Measurements from ENCODE around the gene GABBR1. TPM values are rescaled to one million over a fixed set of nuclear protein-coding genes. Genes with fewer than 3 reads are reported as not detected.

The GABBR1 gene
- total RNA-seq, 2 experiments from 2014 or later = 78.4 to 79.9 TPM

DNA sequence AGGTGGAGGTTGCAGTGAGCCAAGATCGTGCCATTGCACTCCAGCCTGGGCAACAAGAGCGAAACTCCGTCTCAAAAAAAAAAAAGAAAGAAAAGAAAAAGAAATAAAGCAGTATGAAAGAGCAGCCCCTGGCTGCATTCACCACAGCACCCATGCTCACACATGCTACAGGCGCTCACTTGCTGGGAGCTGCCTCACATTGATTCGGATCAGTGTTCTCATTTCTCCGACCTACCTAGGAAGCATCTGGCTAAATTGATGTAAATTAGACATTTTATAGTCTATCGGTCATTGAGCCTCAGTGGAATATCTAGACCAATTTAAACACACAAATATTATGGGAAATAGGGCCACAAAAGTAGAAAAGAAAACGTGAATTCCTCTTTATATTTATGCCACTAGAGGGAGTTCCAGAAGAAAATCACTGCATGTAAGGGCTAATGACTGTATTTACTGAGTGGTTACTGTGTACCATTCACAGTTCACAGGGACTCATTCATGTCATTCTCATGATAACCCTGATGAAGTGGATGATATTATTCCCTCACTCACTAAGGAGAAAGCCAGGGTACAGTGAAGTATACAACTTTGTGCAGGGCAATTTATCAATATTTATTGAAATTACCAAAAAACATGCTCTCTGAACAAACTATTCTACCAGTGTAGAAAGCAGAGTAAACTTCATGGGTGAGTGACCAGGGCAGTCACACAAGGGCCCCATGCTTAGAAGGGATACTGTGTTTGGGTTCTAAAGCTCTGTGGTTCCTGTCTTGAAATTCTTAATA, 18.6 kb upstream of the GABBR1 start:
- Mint-ChIP-seq H3K36me3 (ENCODE audit: low read depth) (no peaks in the 10 kb centered on the region), H3K9me3 (no peaks in the 10 kb centered on the region), H3K4me3 (peak overlapping the region; percentile 44), H3K27me3 (peaks cover 11% of the 10 kb centered on the region), H3K27ac (peak overlapping the region; percentile 12), H3K4me1 (ENCODE audit: low read depth) (peaks cover 16% of the 10 kb centered on the region)
- H3K27me3 ChIP-seq (ENCODE audit: control insufficient read depth in 1 of 2, insufficient read depth in 2 of 2, low read length in 2 of 2) = peaks cover 0 to 6% of the 10 kb centered on the region in 2 experiments
- intact Hi-C loops (cut with DNase I, micrococcal nuclease) = loop anchor here (5.0 kb wide), 3 partner anchors 34 to 101 kb away; partner anchors contain the start of gene HLA-F (in 2 of the 2)
- TF ChIP-seq, protein P1, sequence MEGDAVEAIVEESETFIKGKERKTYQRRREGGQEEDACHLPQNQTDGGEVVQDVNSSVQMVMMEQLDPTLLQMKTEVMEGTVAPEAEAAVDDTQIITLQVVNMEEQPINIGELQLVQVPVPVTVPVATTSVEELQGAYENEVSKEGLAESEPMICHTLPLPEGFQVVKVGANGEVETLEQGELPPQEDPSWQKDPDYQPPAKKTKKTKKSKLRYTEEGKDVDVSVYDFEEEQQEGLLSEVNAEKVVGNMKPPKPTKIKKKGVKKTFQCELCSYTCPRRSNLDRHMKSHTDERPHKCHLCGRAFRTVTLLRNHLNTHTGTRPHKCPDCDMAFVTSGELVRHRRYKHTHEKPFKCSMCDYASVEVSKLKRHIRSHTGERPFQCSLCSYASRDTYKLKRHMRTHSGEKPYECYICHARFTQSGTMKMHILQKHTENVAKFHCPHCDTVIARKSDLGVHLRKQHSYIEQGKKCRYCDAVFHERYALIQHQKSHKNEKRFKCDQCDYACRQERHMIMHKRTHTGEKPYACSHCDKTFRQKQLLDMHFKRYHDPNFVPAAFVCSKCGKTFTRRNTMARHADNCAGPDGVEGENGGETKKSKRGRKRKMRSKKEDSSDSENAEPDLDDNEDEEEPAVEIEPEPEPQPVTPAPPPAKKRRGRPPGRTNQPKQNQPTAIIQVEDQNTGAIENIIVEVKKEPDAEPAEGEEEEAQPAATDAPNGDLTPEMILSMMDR (IDR thresholded peaks at IDR 0.05) = peak; percentile 79
- H3K9me3 ChIP-seq (ENCODE audit: control insufficient read depth in 1 of 2, insufficient read depth in 1 of 2, low read length in 2 of 2) = no peaks in the 10 kb centered on the region
- H3K27ac ChIP-seq (ENCODE audit: low read depth in 1 of 2, low read length in 2 of 2) = no peak overlapping the region
- H3K36me3 ChIP-seq (ENCODE audit: insufficient read depth, low read length) = no peaks in the 10 kb centered on the region
- ChIA-PET POLR2A (interaction anchor here (0.5 to 2.4 kb wide), 3 partner anchors 10 to 19 kb away, joined by 3 to 33 read pairs (median 11); partner anchors contain the start of gene GABBR1), CTCF (interaction anchor here (0.7 to 2.8 kb wide), 4 partner anchors 12 to 480 kb away, joined by 3 to 45 read pairs (median 13); no protein-coding TSS in a partner anchor)
- peaks cover 16% of the 10 kb centered on the region for H3K4me1 ChIP-seq (ENCODE audit: insufficient read depth, low read length)
- DNase-seq = peak in 3 of 14 experiments; percentile 56 to 65 (median 63)
- no peak for ATAC-seq (ENCODE audit: poor library complexity)
- no peak overlapping the region for H3K4me3 ChIP-seq (ENCODE audit: low read length)

- Mint-ChIP-seq H3K36me3 (ENCODE audit: low read depth) (no peaks in the 10 kb centered on the region), H3K9me3 (no peaks in the 10 kb centered on the region), H3K27me3 (no peaks in the 10 kb centered on the region), H3K27ac (peak overlapping the region; percentile 99), H3K4me1 (ENCODE audit: low read depth) (peaks cover 16% of the 10 kb centered on the region), H3K4me3 (peak overlapping the region; percentile 92)
- Histone ChIP-seq H3K27ac (ENCODE audit: low read depth in 1 of 2, low read length in 2 of 2) (peak overlapping the region; percentile 85 to 94), H3K27me3 (ENCODE audit: control insufficient read depth in 1 of 2, insufficient read depth in 2 of 2, low read length in 2 of 2) (peaks cover 0 to 1% of the 10 kb centered on the region in 2 experiments), H3K4me3 (ENCODE audit: low read length) (peak overlapping the region; percentile 69), H3K4me1 (ENCODE audit: insufficient read depth, low read length) (peaks cover 16% of the 10 kb centered on the region), H3K9me3 (ENCODE audit: control insufficient read depth in 1 of 2, insufficient read depth in 1 of 2, low read length in 2 of 2) (no peaks in the 10 kb centered on the region), H3K36me3 (ENCODE audit: insufficient read depth, low read length) (no peaks in the 10 kb centered on the region)
- TF ChIP-seq, protein P1 (IDR thresholded peaks at IDR 0.05) = peak; percentile 98
- peak; percentile 94 to 99 (median 98) for DNase-seq
- intact Hi-C loops (cut with DNase I, micrococcal nuclease) = loop anchor here (1.0 to 5.0 kb wide), 4 partner anchors 22 to 102 kb away; partner anchors contain the start of gene HLA-F (in 2 of the 2)
- ATAC-seq (ENCODE audit: poor library complexity) = peak; percentile 93
- CTCF ChIA-PET = interaction anchor here (0.7 to 2.8 kb wide), 20 partner anchors 10 to 454 kb away, joined by 3 to 45 read pairs (median 5); partner anchors contain the start of gene GABBR1
- POLR2A ChIA-PET = interaction anchor here (0.6 to 2.9 kb wide), 20 partner anchors 9 to 1622 kb away, joined by 3 to 60 read pairs (median 4); partner anchors contain the start of genes GABBR1, POLR1H, TRIM26 and TRIM27
Measured at GRCh38 chr6:29649701-29650673, 17.0 kb upstream of the GABBR1 start.
